Esophagus (tissue), 2 donors: ENCODE results near the gene CNOT8. TPM values are rescaled to one million over a fixed set of nuclear protein-coding genes. Genes with fewer than 3 reads are reported as not detected.
"Not testable (repeated sequence)": the region's sequence is repeated elsewhere in the genome, so short reads cannot be mapped to it uniquely, and the experiment has no call there.

ENCODE experiments used
- H3K27ac ChIP-seq, 2 donors: one replicate each; pipeline ENCODE4 v1.5.1; 2013; ENCODE audit warnings: low read depth in 2 of 2, mild to moderate bottlenecking in 2 of 2, inconsistent platforms in 1 of 2, low read length in 1 of 2, moderate library complexity in 1 of 2
- H3K27me3 ChIP-seq, 2 donors: one replicate each; pipeline ENCODE4 v1.6.1; 2013; ENCODE audit warnings: low read length in 2 of 2, control low read depth in 1 of 2, mild to moderate bottlenecking in 1 of 2; ENCODE audit not compliant: insufficient read depth in 2 of 2, control insufficient read depth in 1 of 2
- H3K36me3 ChIP-seq, 2 donors: one replicate each; pipeline ENCODE4 v1.6.1; 2013; ENCODE audit warnings: low read length in 1 of 2; ENCODE audit not compliant: control insufficient read depth in 2 of 2, insufficient read depth in 2 of 2
- H3K4me1 ChIP-seq, 2 donors: one replicate each; pipeline ENCODE4 v1.6.1; 2013; ENCODE audit warnings: low read length in 1 of 2; ENCODE audit not compliant: control insufficient read depth in 2 of 2, insufficient read depth in 2 of 2
- H3K4me3 ChIP-seq, 2 donors: one replicate each; pipeline ENCODE4 v1.5.1; 2013; ENCODE audit warnings: low read length in 2 of 2, mild to moderate bottlenecking in 2 of 2, low read depth in 1 of 2, moderate library complexity in 1 of 2
- H3K9me3 ChIP-seq, 2 donors: one replicate each; pipeline ENCODE4 v1.6.1; 2013; ENCODE audit warnings: mild to moderate bottlenecking in 2 of 2, low read depth in 1 of 2, low read length in 1 of 2, moderate library complexity in 1 of 2; ENCODE audit not compliant: control insufficient read depth in 2 of 2, insufficient read depth in 1 of 2
- WGBS, 2 donors: extraction: QIAGEN DNeasy Blood & Tissue Kit; methylation state at CpG; one replicate each; pipeline ENCODE4 v1.1.7; 2013; 5-methylcytosine and 5-hydroxymethylcytosine counted together
- polyA plus RNA-seq, 2 donors: library from polyadenylated mRNA; stranded (reverse); fragments of 200-250 nt; gene quantifications; one replicate each; pipeline ENCODE4 v1.2.3, GENCODE V29; 2013
- donor health status: healthy with polysubstance abuse.
- donor health status: Bipolar disorder and iron deficiency.

CNOT8 gene
- polyA plus RNA-seq, 2 donors = 18.1 to 21.2 TPM

- Histone ChIP-seq H3K4me3 (no peak overlapping the region), H3K27ac (no peak overlapping the region), H3K36me3 (peaks cover 6 to 7% of the 10 kb centered on the region in 2 donors), H3K9me3 (no peaks in the 10 kb centered on the region), H3K4me1 (peaks cover 0 to 12% of the 10 kb centered on the region in 2 donors), H3K27me3 (no peaks in the 10 kb centered on the region)
- 88 to 93% methylated on average over 7 of the region's 7 CpGs for WGBS, 2 donors
Measured at GRCh38 chr5:154831451-154831850, 27.0 kb upstream of the CNOT8 start.

- not testable (repeated sequence) for H3K27me3 ChIP-seq
- H3K4me1 ChIP-seq = peaks cover 0 to 12% of the 10 kb centered on the region in 2 donors
Measured at GRCh38 chr5:154832804-154833203, 25.6 kb upstream of the CNOT8 start.

GRCh38 chr5:154834053-154834452 is 24.4 kb upstream of the CNOT8 start:
- Histone ChIP-seq H3K27ac (no peak overlapping the region), H3K9me3 (no peaks in the 10 kb centered on the region), H3K36me3 (peaks cover 6 to 9% of the 10 kb centered on the region in 2 donors), H3K4me1 (peaks cover 0 to 9% of the 10 kb centered on the region in 2 donors), H3K4me3 (no peak overlapping the region), H3K27me3 (no peaks in the 10 kb centered on the region)
- 61 to 89% methylated on average over 1 of the region's 1 CpG for WGBS, 2 donors

More at GRCh38 chr5:154832804-154833203, 25.6 kb upstream of the CNOT8 start:
- not testable (repeated sequence) for H3K36me3 ChIP-seq, H3K27ac ChIP-seq, H3K4me3 ChIP-seq, H3K9me3 ChIP-seq
- 97 to 98% methylated on average over 3 of the region's 3 CpGs for WGBS, 2 donors

- not testable (repeated sequence) for H3K36me3 ChIP-seq, H3K4me3 ChIP-seq, H3K4me1 ChIP-seq, H3K27me3 ChIP-seq, H3K9me3 ChIP-seq
- H3K27ac ChIP-seq = peak overlapping the region in 1 of 2 donors; percentile 6
- WGBS, 2 donors = 73 to 76% methylated on average over 9 of the region's 9 CpGs
Measured at GRCh38 chr5:154835701-154836052, 22.8 kb upstream of the CNOT8 start.

GRCh38 chr5:154836225-154836624 is 22.2 kb upstream of the CNOT8 start:
- peaks cover 2 to 3% of the 10 kb centered on the region in 2 donors for H3K36me3 ChIP-seq
- H3K9me3 ChIP-seq = no peaks in the 10 kb centered on the region
- no peaks in the 10 kb centered on the region for H3K4me1 ChIP-seq
- WGBS, 2 donors = 86 to 88% methylated on average over 6 of the region's 6 CpGs
- H3K27ac ChIP-seq = peak overlapping the region in 1 of 2 donors; percentile 6
- H3K27me3 ChIP-seq = no peaks in the 10 kb centered on the region
- H3K4me3 ChIP-seq = no peak overlapping the region

GRCh38 chr5:154837009-154837901 is 21.2 kb upstream of the CNOT8 start:
- no peaks in the 10 kb centered on the region for H3K9me3 ChIP-seq
- H3K27me3 ChIP-seq = no peaks in the 10 kb centered on the region
- no peaks in the 10 kb centered on the region for H3K4me1 ChIP-seq
- no peak overlapping the region for H3K27ac ChIP-seq
- H3K4me3 ChIP-seq = no peak overlapping the region
- WGBS, 2 donors = 66 to 86% methylated on average over 6 of the region's 6 CpGs
- peaks cover 0 to 3% of the 10 kb centered on the region in 2 donors for H3K36me3 ChIP-seq

- Histone ChIP-seq H3K36me3 (peaks cover 0 to 3% of the 10 kb centered on the region in 2 donors), H3K27me3 (no peaks in the 10 kb centered on the region), H3K9me3 (no peaks in the 10 kb centered on the region), H3K4me3 (no peak overlapping the region), H3K27ac (peak overlapping the region in 1 of 2 donors; percentile 4), H3K4me1 (no peaks in the 10 kb centered on the region)
- WGBS, 2 donors = 81 to 83% methylated on average over 6 of the region's 6 CpGs
Measured at GRCh38 chr5:154840435-154841272, 17.8 kb upstream of the CNOT8 start.

- H3K27ac ChIP-seq = no peak overlapping the region
- H3K4me3 ChIP-seq = no peak overlapping the region
- H3K27me3 ChIP-seq = no peaks in the 10 kb centered on the region
- H3K36me3 ChIP-seq = peaks cover 0 to 3% of the 10 kb centered on the region in 2 donors
- no peaks in the 10 kb centered on the region for H3K9me3 ChIP-seq
- no peaks in the 10 kb centered on the region for H3K4me1 ChIP-seq
Measured at GRCh38 chr5:154841273-154841661, 17.2 kb upstream of the CNOT8 start.

GRCh38 chr5:154842689-154843530 is 15.5 kb upstream of the CNOT8 start:
- 81 to 89% methylated on average over 6 of the region's 6 CpGs for WGBS, 2 donors
- no peaks in the 10 kb centered on the region for H3K27me3 ChIP-seq
- H3K4me3 ChIP-seq = no peak overlapping the region
- no peaks in the 10 kb centered on the region for H3K9me3 ChIP-seq
- H3K4me1 ChIP-seq = no peaks in the 10 kb centered on the region
- H3K36me3 ChIP-seq = no peaks in the 10 kb centered on the region
- H3K27ac ChIP-seq = no peak overlapping the region
